Smooth muscle cell (in vitro differentiated cells): ENCODE measurements around the gene MESP2. TPM values are rescaled to one million over a fixed set of nuclear protein-coding genes. Genes with fewer than 3 reads are reported as not detected.

Source experiments
- DNase-seq: peaks from one replicate; lab custom pipeline; 2025; ENCODE audit not compliant: unreplicated experiment; lab: John Stamatoyannopoulos, UW
- H2AFZ ChIP-seq: fragments of 200-600 bp; sonication (generic); 2 replicates; pipeline ENCODE4 v1.6.0; 2016; ENCODE audit warnings: antibody characterized with exemption, low read depth, mild to moderate bottlenecking
- H3F3A ChIP-seq: fragments of 200-600 bp; sonication (generic); 2 replicates; pipeline ENCODE4 v1.6.0; 2017; ENCODE audit warnings: antibody characterized with exemption, low read depth
- H3K27ac ChIP-seq: fragments of 200-600 bp; sonication (generic); 2 replicates; pipeline ENCODE4 v1.5.1; 2016; ENCODE audit warnings: low read depth, mild to moderate bottlenecking
- H3K27me3 ChIP-seq: fragments of 200-600 bp; sonication (generic); 2 replicates; pipeline ENCODE4 v1.6.1; 2016; ENCODE audit warnings: low read depth, mild to moderate bottlenecking
- H3K36me3 ChIP-seq: fragments of 200-600 bp; sonication (generic); 2 replicates; pipeline ENCODE4 v1.5.1; 2016; ENCODE audit warnings: low read depth
- H3K4me1 ChIP-seq: fragments of 200-600 bp; sonication (generic); 2 replicates; pipeline ENCODE4 v1.5.1; 2016; ENCODE audit warnings: low read depth
- H3K4me2 ChIP-seq: fragments of 200-600 bp; sonication (generic); 2 replicates; pipeline ENCODE4 v1.6.0; 2016; ENCODE audit warnings: mild to moderate bottlenecking
- H3K4me3 ChIP-seq: fragments of 200-600 bp; sonication (generic); 2 replicates; pipeline ENCODE4 v1.5.1; 2016; ENCODE audit warnings: mild to moderate bottlenecking
- H3K79me2 ChIP-seq: fragments of 200-600 bp; sonication (generic); 2 replicates; pipeline ENCODE4 v1.6.0; 2016; ENCODE audit warnings: low read depth, mild to moderate bottlenecking
- H3K9ac ChIP-seq: fragments of 200-600 bp; sonication (generic); 2 replicates; pipeline ENCODE4 v1.6.0; 2016; ENCODE audit warnings: low read depth
- H3K9me3 ChIP-seq: fragments of 200-600 bp; sonication (generic); replicated peaks from 2 replicates; pipeline ENCODE4 v1.5.1; 2016; ENCODE audit warnings: low read depth
- H4K20me1 ChIP-seq: fragments of 200-600 bp; sonication (generic); 2 replicates; pipeline ENCODE4 v1.6.0; 2016; ENCODE audit warnings: low read depth
- WGBS: methylation state at CpG from one replicate; pipeline ENCODE4 v1.1.7; 2016; ENCODE audit warnings: low lambda C conversion rate; 5-methylcytosine and 5-hydroxymethylcytosine counted together
- polyA plus RNA-seq: library from polyadenylated mRNA; unstranded; fragments of >200 nt; fragmentation: Nextera tagmentation; extraction: Ambion mirVana; gene quantifications from 2 replicates; pipeline ENCODE4 v1.2.1, GENCODE V29; 2016
- total RNA-seq: library from RNA; depleted of rRNA; stranded (reverse); fragments of >200 nt; gene quantifications from 2 replicates; pipeline ENCODE4 v1.2.3, GENCODE V29; 2014
- TF ChIP-seq, protein P1 (sequence below): fragments of 200-600 bp; sonication (generic); IDR thresholded peaks from 2 replicates; pipeline ENCODE4 v1.5.1; 2017; ENCODE audit warnings: borderline replicate concordance, mild to moderate bottlenecking, antibody characterized with exemption; ENCODE audit not compliant: insufficient read depth, poor library complexity, severe bottlenecking

MESP2 gene
- total and polyA plus RNA-seq, 2 experiments from 2014 or later: 0.09 TPM; not detected in 1

GRCh38 chr15:89732451-89733172, 43.5 kb upstream of the MESP2 start:
- WGBS: 71% methylated on average over 8 of the region's 8 CpGs
- Histone ChIP-seq H3K4me3 (no peak overlapping the region), H3K27ac (no peak overlapping the region), H3K9ac (no peak overlapping the region), H3K4me2 (no peak overlapping the region), H3K4me1 (no peaks in the 10 kb centered on the region), H2AFZ (no peak overlapping the region), H3K9me3 (no peaks in the 10 kb centered on the region), H3K27me3 (peaks cover 27% of the 10 kb centered on the region), H3K79me2 (no peaks in the 10 kb centered on the region), H4K20me1 (no peaks in the 10 kb centered on the region), H3F3A (no peaks in the 10 kb centered on the region), H3K36me3 (no peaks in the 10 kb centered on the region)
- TF ChIP-seq, protein P1, sequence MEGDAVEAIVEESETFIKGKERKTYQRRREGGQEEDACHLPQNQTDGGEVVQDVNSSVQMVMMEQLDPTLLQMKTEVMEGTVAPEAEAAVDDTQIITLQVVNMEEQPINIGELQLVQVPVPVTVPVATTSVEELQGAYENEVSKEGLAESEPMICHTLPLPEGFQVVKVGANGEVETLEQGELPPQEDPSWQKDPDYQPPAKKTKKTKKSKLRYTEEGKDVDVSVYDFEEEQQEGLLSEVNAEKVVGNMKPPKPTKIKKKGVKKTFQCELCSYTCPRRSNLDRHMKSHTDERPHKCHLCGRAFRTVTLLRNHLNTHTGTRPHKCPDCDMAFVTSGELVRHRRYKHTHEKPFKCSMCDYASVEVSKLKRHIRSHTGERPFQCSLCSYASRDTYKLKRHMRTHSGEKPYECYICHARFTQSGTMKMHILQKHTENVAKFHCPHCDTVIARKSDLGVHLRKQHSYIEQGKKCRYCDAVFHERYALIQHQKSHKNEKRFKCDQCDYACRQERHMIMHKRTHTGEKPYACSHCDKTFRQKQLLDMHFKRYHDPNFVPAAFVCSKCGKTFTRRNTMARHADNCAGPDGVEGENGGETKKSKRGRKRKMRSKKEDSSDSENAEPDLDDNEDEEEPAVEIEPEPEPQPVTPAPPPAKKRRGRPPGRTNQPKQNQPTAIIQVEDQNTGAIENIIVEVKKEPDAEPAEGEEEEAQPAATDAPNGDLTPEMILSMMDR: no peak
- DNase-seq: no peak

GRCh38 chr15:89735773-89736172, 40.4 kb upstream of the MESP2 start:
- no peak overlapping the region for H3K4me3 ChIP-seq
- H3K36me3 ChIP-seq: no peaks in the 10 kb centered on the region
- no peak overlapping the region for H3K4me2 ChIP-seq
- H3F3A ChIP-seq: no peaks in the 10 kb centered on the region
- TF ChIP-seq, protein P1: no peak
- H4K20me1 ChIP-seq: no peaks in the 10 kb centered on the region
- H3K9me3 ChIP-seq: no peaks in the 10 kb centered on the region
- no peaks in the 10 kb centered on the region for H3K79me2 ChIP-seq
- no peak overlapping the region for H3K9ac ChIP-seq
- 80% methylated on average over 4 of the region's 4 CpGs for WGBS
- DNase-seq: no peak
- H2AFZ ChIP-seq: no peak overlapping the region
- peaks cover 27% of the 10 kb centered on the region for H3K27me3 ChIP-seq
- no peaks in the 10 kb centered on the region for H3K4me1 ChIP-seq
- no peak overlapping the region for H3K27ac ChIP-seq

DNA sequence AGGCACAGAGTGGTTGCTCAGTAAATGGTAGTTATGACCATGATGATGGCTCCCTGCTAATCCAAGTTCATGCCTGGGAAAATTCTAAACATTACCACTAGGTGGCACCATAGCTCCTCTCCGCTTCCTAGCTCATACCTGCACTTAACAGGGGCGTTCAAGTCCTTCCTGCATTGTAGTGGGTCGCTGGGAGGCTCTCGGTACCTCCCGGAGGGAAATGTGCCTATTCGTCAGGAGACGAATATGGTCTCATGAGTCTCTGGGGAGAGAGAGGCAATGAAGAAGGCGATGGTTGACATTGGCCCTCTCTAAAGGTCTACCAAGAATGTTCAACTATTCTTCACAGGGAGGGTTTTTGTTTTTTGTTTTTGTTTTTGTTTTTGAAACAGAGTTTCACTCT, 36.0 kb upstream of the MESP2 start:
- Histone ChIP-seq H3K4me2 (peak overlapping the region; percentile 35), H3K9me3 (no peaks in the 10 kb centered on the region), H3F3A (no peaks in the 10 kb centered on the region), H3K27ac (no peak overlapping the region), H2AFZ (no peak overlapping the region), H3K9ac (no peak overlapping the region), H3K36me3 (no peaks in the 10 kb centered on the region), H3K79me2 (no peaks in the 10 kb centered on the region), H4K20me1 (no peaks in the 10 kb centered on the region), H3K4me3 (no peak overlapping the region), H3K4me1 (no peaks in the 10 kb centered on the region), H3K27me3 (peaks cover 10% of the 10 kb centered on the region)
- TF ChIP-seq, protein P1: peak; percentile 78
- DNase-seq: no peak
- WGBS: 9% methylated on average over 8 of the region's 8 CpGs

- no peak overlapping the region for H2AFZ ChIP-seq
- no peak for DNase-seq
- no peaks in the 10 kb centered on the region for H3F3A ChIP-seq
- no peak overlapping the region for H3K4me3 ChIP-seq
- H3K27me3 ChIP-seq: peaks cover 23% of the 10 kb centered on the region
- no peaks in the 10 kb centered on the region for H3K4me1 ChIP-seq
- H3K36me3 ChIP-seq: no peaks in the 10 kb centered on the region
- H4K20me1 ChIP-seq: no peaks in the 10 kb centered on the region
- no peaks in the 10 kb centered on the region for H3K79me2 ChIP-seq
- H3K27ac ChIP-seq: no peak overlapping the region
- H3K9me3 ChIP-seq: no peaks in the 10 kb centered on the region
- no peak overlapping the region for H3K9ac ChIP-seq
- 83% methylated on average over 8 of the region's 8 CpGs for WGBS
- H3K4me2 ChIP-seq: no peak overlapping the region
- TF ChIP-seq, protein P1: no peak
Observed at GRCh38 chr15:89743011-89743410, 33.1 kb upstream of the MESP2 start.
